K562 (cell line): ENCODE data around the gene RALGAPA2. TPM values are rescaled to one million over a fixed set of nuclear protein-coding genes. Genes with fewer than 3 reads are reported as not detected.

ENCODE experiments used
- ATAC-seq: fragments of 200-7000 bp; cut with Tn5 transposase; 3 replicates; pipeline ENCODE4 v1.9.1; 2020; ENCODE audit warnings: moderate library complexity
- BruUV-seq: library from RNA; stranded (reverse); fragments of 400-500 nt; replicated peaks from 2 replicates; lab custom pipeline; 2021; lab: Mats Ljungman, UMichigan
- CTCF ChIA-PET: fragments of 300-600 bp; formaldehyde crosslinking; extraction: SDS; loops from one replicate; lab custom pipeline; 2021; ENCODE audit warnings: low intra/inter-chr PET ratio; lab: Yijun Ruan, JAX
- POLR2A ChIA-PET: fragments of 300-600, 350-650 bp; sonication (Branson Sonifier 250); formaldehyde crosslinking; extraction: SDS; loops from one replicate; lab custom pipeline; 2021; ENCODE audit warnings: antibody characterized with exemption, inconsistent platforms; lab: Yijun Ruan, JAX
- DNase-seq, 4 experiments: peaks; one replicate each; pipeline versions ENCODE4 v3.0.0 to v3.0.0-alpha.2; 2011 to 2018; ENCODE audit warnings: low spot score in 3 of 4, mixed read lengths in 3 of 4; ENCODE audit errors: extremely low read depth in 1 of 4
- FAIRE-seq: peaks from 2 replicates; lab custom pipeline; 2011; peaks lifted over from hg19 to GRCh38; lab: Jason Lieb, UNC
- H2AFZ ChIP-seq: 2 replicates; pipeline ENCODE4 v1.6.0; 2011; ENCODE audit warnings: low read depth, low read length, control low read depth, inconsistent platforms
- H3K27ac ChIP-seq: fragments of 200-600 bp; 3 replicates; pipeline ENCODE4 v1.8.0; 2011; ENCODE audit warnings: low read depth, mild to moderate bottlenecking, control low read depth, inconsistent platforms, low read length, moderate library complexity, mixed read lengths; ENCODE audit errors: extremely low read depth
- H3K27me3 ChIP-seq, 2 experiments: fragments of 300-600 bp in 1 of 2; 2 replicates in 1 of 2; 3 replicates in 1 of 2; pipeline versions ENCODE4 v1.6.0 to v1.8.0; 2011; ENCODE audit warnings: inconsistent platforms in 2 of 2, low read length in 2 of 2, mild to moderate bottlenecking in 1 of 2, mixed read lengths in 1 of 2, moderate library complexity in 1 of 2; ENCODE audit not compliant: control insufficient read depth in 2 of 2, insufficient read depth in 2 of 2
- H3K36me3 ChIP-seq: fragments of 300-600 bp; 3 replicates; pipeline ENCODE4 v1.8.0; 2011; ENCODE audit warnings: mild to moderate bottlenecking, low read length, inconsistent platforms; ENCODE audit not compliant: control insufficient read depth, insufficient read depth
- H3K4me1 ChIP-seq, 2 experiments: fragments of 200-600 bp in 1 of 2; replicated peaks in 1 of 2; 2 replicates in 1 of 2; 3 replicates in 1 of 2; pipeline versions ENCODE4 v1.5.1 to v1.8.0; 2011; ENCODE audit warnings: inconsistent platforms in 2 of 2, low read length in 2 of 2, mild to moderate bottlenecking in 1 of 2, mixed read lengths in 1 of 2, moderate library complexity in 1 of 2; ENCODE audit not compliant: control insufficient read depth in 2 of 2, insufficient read depth in 2 of 2
- H3K4me2 ChIP-seq: 2 replicates; pipeline ENCODE4 v1.6.1; 2011; ENCODE audit warnings: low read length, control low read depth, inconsistent platforms, mixed read lengths; ENCODE audit not compliant: insufficient read depth
- H3K4me3 ChIP-seq: fragments of 200-600 bp; sonication (generic), shearing (Covaris generic); 2 replicates; pipeline ENCODE4 v1.5.1; 2016; ENCODE audit warnings: control low read depth, inconsistent platforms
- H3K79me2 ChIP-seq: fragments of 200-600 bp; 3 replicates; pipeline ENCODE4 v1.8.0; 2011; ENCODE audit warnings: low read length, inconsistent platforms; ENCODE audit not compliant: control insufficient read depth, insufficient read depth
- H3K9ac ChIP-seq, 2 experiments: 2 replicates each; pipeline versions ENCODE4 v1.6.0 to v1.6.1; 2011; ENCODE audit warnings: low read depth in 2 of 2, low read length in 2 of 2, control low read depth in 1 of 2, inconsistent platforms in 1 of 2, mild to moderate bottlenecking in 1 of 2, mixed read lengths in 1 of 2; ENCODE audit not compliant: insufficient read depth in 1 of 2
- H3K9me1 ChIP-seq: one replicate; pipeline ENCODE4 v1.6.0; 2011; ENCODE audit warnings: inconsistent platforms, mild to moderate bottlenecking, low read length, moderate library complexity; ENCODE audit not compliant: control insufficient read depth, insufficient read depth
- H3K9me3 ChIP-seq: replicated peaks from 2 replicates; pipeline ENCODE4 v1.5.1; 2011; ENCODE audit warnings: low read depth, low read length, inconsistent platforms; ENCODE audit not compliant: control insufficient read depth, insufficient read depth
- H4K20me1 ChIP-seq: replicated peaks from 2 replicates; pipeline ENCODE4 v1.6.1; 2011; ENCODE audit warnings: low read length, inconsistent platforms, mixed read lengths; ENCODE audit not compliant: control insufficient read depth, insufficient read depth
- C11orf30 ChIP-seq: fragments of 450-650 bp; IDR thresholded peaks from 2 replicates; pipeline ENCODE4 v1.6.1; 2016; ENCODE audit warnings: low read depth, mild to moderate bottlenecking
- E2F3 ChIP-seq: fragments of 250-450 bp; sonication (Bioruptor Pico); IDR thresholded peaks from 2 replicates; pipeline ENCODE4 v1.4.0; 2020; ENCODE audit warnings: mild to moderate bottlenecking
- EP400 ChIP-seq: fragments of 450-650 bp; IDR thresholded peaks from 2 replicates; pipeline ENCODE4 v1.6.1; 2017; ENCODE audit warnings: antibody characterized with exemption, mild to moderate bottlenecking, moderate library complexity
- ERF ChIP-seq: fragments of 450-650 bp; formaldehyde crosslinking; IDR thresholded peaks from 2 replicates; pipeline ENCODE4 v1.4.0; 2020; ENCODE audit warnings: mild to moderate bottlenecking, mixed read lengths
- HDAC8 ChIP-seq: fragments of 450-650 bp; IDR thresholded peaks from 2 replicates; pipeline ENCODE4 v1.6.1; 2016; ENCODE audit warnings: mild to moderate bottlenecking, missing genetic modification characterization, moderate library complexity, missing compliant biosample characterization
- PHB2 ChIP-seq: fragments of 450-650 bp; IDR thresholded peaks from 2 replicates; pipeline ENCODE4 v1.6.1; 2017; ENCODE audit warnings: low read depth
- RFX7 ChIP-seq: fragments of 250-450 bp; sonication (Bioruptor Pico); IDR thresholded peaks from 2 replicates; pipeline ENCODE4 v1.5.1; 2021; ENCODE audit warnings: mild to moderate bottlenecking
- SIRT6 ChIP-seq: IDR thresholded peaks from one replicate; pipeline ENCODE4 v1.6.1; 2012; ENCODE audit warnings: low read depth, mild to moderate bottlenecking, control low read depth, inconsistent platforms, low read length, moderate library complexity
- ZBTB7A ChIP-seq: IDR thresholded peaks from 2 replicates; pipeline ENCODE4 v1.6.1; 2011; ENCODE audit warnings: low read depth, mild to moderate bottlenecking, low read length, moderate library complexity, borderline replicate concordance; ENCODE audit not compliant: control insufficient read depth
- WGBS: fragments of 100-300 bp; shearing (Covaris generic); methylation state at CpG from one replicate; pipeline ENCODE4 v1.1.6; 2016; ENCODE audit warnings: low coverage, mixed read lengths; ENCODE audit not compliant: insufficient coverage; ENCODE audit errors: missing lambda C conversion rate; 5-methylcytosine and 5-hydroxymethylcytosine counted together
- in situ Hi-C: fragments of 300-500 bp; cut with MboI; formaldehyde crosslinking; loops from 4 replicates; pipeline ENCODE4 v1.15.0; 2018; ENCODE audit warnings: inconsistent platforms, mixed read lengths
- intact Hi-C: fragments of 100-400 bp; cut with micrococcal nuclease; formaldehyde crosslinking; loops from 2 replicates; pipeline ENCODE4 v1.14.2; 2022
- polyA plus RNA-seq, 8 experiments: library from polyadenylated mRNA; depleted of rRNA in 4 of 8; stranded (reverse) in 5 of 8; unstranded in 3 of 8; fragments of >200 nt; fragmentation: Nextera tagmentation in 2 of 8; fragmentation: Illumina TruSeq in 1 of 8; extraction: Ambion mirVana in 2 of 8; extraction: Trizol in 1 of 8; gene quantifications; 2 replicates each; pipeline versions ENCODE4 v1.2.1 to v1.2.3, GENCODE V29; 2011 to 2014; ENCODE audit warnings: inconsistent platforms in 1 of 8, missing spikeins in 1 of 8
- total RNA-seq, 7 experiments: library from RNA; depleted of rRNA in 6 of 7; stranded (reverse); fragments of >200 nt in 6 of 7; fragmentation: Illumina TruSeq in 2 of 7; extraction: Trizol in 2 of 7; gene quantifications; 2 replicates each; pipeline versions ENCODE4 v1.2.1 to v1.2.3, GENCODE V29; 2011 to 2021; ENCODE audit warnings: low replicate concordance in 1 of 7
- TF ChIP-seq, protein P1 (sequence below): fragments of 450-650 bp; formaldehyde crosslinking; IDR thresholded peaks from 2 replicates; pipeline ENCODE4 v1.4.0; 2020; ENCODE audit warnings: mild to moderate bottlenecking, moderate library complexity
- TF ChIP-seq, protein P2 (sequence below): sonication (generic); formaldehyde crosslinking; IDR thresholded peaks from 2 replicates; pipeline ENCODE4 v1.8.0; 2022; ENCODE audit warnings: mild to moderate bottlenecking, missing genetic modification reagents
- TF ChIP-seq, protein P3 (sequence below): sonication (generic); formaldehyde crosslinking; IDR thresholded peaks from 2 replicates; pipeline ENCODE4 v1.8.1; 2023; ENCODE audit warnings: mild to moderate bottlenecking, missing genetic modification reagents
- TF ChIP-seq, protein P4 (sequence below): fragments of 250-450 bp; sonication (Bioruptor Pico); IDR thresholded peaks from 2 replicates; pipeline ENCODE4 v1.6.1; 2021; ENCODE audit warnings: mild to moderate bottlenecking
- TF ChIP-seq, protein P5 (sequence below): fragments of 250-450 bp; sonication (Bioruptor Pico); IDR thresholded peaks from 2 replicates; pipeline ENCODE4 v1.5.0; 2021; ENCODE audit warnings: mild to moderate bottlenecking, borderline replicate concordance

Gene RALGAPA2
- total and polyA plus RNA-seq, 9 of the 15 experiments (the other 6 are each of a cell fraction or from before 2014, with no cell fraction given): 0.35 to 2.7 (median 1.4) TPM

DNA sequence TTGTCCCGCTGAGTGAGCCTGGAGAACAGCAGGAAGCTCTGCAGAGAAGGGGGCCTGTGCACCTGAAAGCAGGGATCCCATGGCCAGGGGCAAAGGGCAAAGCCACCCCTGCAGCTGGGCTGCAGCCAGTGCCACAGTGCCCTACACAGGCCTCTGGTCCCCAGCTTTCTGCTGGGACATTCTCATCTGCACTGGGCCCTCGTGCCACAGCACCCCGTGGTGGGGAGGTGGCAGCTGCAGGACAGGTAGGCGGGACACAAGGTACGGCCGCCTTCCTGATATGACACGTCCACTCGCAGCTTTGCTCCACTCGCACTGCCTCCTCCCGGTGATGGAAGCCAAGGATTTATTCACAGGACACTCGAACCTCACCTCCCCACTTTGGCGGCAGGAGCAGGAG is 317.4 kb downstream of the RALGAPA2 start:
- H2AFZ ChIP-seq: no peak overlapping the region
- peaks cover 0 to 10% of the 10 kb centered on the region in 2 experiments; a peak in 4 of 5 replicates for H3K4me1 ChIP-seq
- no peaks in the 10 kb centered on the region for H3K9me3 ChIP-seq
- 13% methylated on average over 6 of the region's 12 CpGs for WGBS
- ChIA-PET CTCF (interaction anchor here (0.7 kb wide), 1 partner anchor 320 kb away, joined by 3 read pairs; no protein-coding TSS in a partner anchor), POLR2A (interaction anchor here (0.7 kb wide), 1 partner anchor 23 kb away, joined by 4 read pairs; no protein-coding TSS in a partner anchor)
- intact Hi-C loops: no loop called here
- no TSS peak for BruUV-seq
- in situ Hi-C loops: no loop called here
- H3K4me3 ChIP-seq: no peak overlapping the region
- ATAC-seq (no peak), DNase-seq (no peak), FAIRE-seq (no peak)
- H4K20me1 ChIP-seq: no peaks in the 10 kb centered on the region
- no peak overlapping the region for H3K4me2 ChIP-seq
- no peaks in the 10 kb centered on the region for H3K36me3 ChIP-seq
- H3K9me1 ChIP-seq: no peaks in the 10 kb centered on the region
- H3K79me2 ChIP-seq: no peaks in the 10 kb centered on the region
- peaks cover 0 to 24% of the 10 kb centered on the region in 2 experiments; a peak in 3 of 5 replicates for H3K27me3 ChIP-seq
- no peak overlapping the region for H3K27ac ChIP-seq
- H3K9ac ChIP-seq: no peak overlapping the region
- TF ChIP-seq PHB2: no peak
- no peak for TF ChIP-seq ERF (CRISPR knock-in tag)
- TF ChIP-seq C11orf30: no peak
- TF ChIP-seq, protein P1, sequence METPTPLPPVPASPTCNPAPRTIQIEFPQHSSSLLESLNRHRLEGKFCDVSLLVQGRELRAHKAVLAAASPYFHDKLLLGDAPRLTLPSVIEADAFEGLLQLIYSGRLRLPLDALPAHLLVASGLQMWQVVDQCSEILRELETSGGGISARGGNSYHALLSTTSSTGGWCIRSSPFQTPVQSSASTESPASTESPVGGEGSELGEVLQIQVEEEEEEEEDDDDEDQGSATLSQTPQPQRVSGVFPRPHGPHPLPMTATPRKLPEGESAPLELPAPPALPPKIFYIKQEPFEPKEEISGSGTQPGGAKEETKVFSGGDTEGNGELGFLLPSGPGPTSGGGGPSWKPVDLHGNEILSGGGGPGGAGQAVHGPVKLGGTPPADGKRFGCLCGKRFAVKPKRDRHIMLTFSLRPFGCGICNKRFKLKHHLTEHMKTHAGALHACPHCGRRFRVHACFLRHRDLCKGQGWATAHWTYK (CRISPR knock-in tag): no peak
- TF ChIP-seq EP400: no peak
- TF ChIP-seq, protein P2, sequence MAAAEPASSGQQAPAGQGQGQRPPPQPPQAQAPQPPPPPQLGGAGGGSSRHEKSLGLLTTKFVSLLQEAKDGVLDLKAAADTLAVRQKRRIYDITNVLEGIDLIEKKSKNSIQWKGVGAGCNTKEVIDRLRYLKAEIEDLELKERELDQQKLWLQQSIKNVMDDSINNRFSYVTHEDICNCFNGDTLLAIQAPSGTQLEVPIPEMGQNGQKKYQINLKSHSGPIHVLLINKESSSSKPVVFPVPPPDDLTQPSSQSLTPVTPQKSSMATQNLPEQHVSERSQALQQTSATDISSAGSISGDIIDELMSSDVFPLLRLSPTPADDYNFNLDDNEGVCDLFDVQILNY (CRISPR knock-in tag): no peak
- TF ChIP-seq HDAC8 (tag): no peak
- TF ChIP-seq, protein P3, sequence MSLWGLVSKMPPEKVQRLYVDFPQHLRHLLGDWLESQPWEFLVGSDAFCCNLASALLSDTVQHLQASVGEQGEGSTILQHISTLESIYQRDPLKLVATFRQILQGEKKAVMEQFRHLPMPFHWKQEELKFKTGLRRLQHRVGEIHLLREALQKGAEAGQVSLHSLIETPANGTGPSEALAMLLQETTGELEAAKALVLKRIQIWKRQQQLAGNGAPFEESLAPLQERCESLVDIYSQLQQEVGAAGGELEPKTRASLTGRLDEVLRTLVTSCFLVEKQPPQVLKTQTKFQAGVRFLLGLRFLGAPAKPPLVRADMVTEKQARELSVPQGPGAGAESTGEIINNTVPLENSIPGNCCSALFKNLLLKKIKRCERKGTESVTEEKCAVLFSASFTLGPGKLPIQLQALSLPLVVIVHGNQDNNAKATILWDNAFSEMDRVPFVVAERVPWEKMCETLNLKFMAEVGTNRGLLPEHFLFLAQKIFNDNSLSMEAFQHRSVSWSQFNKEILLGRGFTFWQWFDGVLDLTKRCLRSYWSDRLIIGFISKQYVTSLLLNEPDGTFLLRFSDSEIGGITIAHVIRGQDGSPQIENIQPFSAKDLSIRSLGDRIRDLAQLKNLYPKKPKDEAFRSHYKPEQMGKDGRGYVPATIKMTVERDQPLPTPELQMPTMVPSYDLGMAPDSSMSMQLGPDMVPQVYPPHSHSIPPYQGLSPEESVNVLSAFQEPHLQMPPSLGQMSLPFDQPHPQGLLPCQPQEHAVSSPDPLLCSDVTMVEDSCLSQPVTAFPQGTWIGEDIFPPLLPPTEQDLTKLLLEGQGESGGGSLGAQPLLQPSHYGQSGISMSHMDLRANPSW (CRISPR knock-in tag): no peak
- TF ChIP-seq, protein P4, sequence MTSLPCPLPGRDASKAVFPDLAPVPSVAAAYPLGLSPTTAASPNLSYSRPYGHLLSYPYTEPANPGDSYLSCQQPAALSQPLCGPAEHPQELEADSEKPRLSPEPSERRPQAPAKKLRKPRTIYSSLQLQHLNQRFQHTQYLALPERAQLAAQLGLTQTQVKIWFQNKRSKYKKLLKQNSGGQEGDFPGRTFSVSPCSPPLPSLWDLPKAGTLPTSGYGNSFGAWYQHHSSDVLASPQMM (CRISPR knock-in tag): no peak
- no peak for TF ChIP-seq E2F3 (CRISPR knock-in tag)
- no peak for TF ChIP-seq ZBTB7A
- no peak for TF ChIP-seq SIRT6
- TF ChIP-seq RFX7: no peak
- TF ChIP-seq, protein P5, sequence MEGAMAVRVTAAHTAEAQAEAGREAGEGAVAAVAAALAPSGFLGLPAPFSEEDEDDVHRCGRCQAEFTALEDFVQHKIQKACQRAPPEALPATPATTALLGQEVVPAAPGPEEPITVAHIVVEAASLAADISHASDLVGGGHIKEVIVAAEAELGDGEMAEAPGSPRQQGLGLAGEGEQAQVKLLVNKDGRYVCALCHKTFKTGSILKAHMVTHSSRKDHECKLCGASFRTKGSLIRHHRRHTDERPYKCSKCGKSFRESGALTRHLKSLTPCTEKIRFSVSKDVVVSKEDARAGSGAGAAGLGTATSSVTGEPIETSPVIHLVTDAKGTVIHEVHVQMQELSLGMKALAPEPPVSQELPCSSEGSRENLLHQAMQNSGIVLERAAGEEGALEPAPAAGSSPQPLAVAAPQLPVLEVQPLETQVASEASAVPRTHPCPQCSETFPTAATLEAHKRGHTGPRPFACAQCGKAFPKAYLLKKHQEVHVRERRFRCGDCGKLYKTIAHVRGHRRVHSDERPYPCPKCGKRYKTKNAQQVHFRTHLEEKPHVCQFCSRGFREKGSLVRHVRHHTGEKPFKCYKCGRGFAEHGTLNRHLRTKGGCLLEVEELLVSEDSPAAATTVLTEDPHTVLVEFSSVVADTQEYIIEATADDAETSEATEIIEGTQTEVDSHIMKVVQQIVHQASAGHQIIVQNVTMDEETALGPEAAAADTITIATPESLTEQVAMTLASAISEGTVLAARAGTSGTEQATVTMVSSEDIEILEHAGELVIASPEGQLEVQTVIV: no peak
